K562 (cell line): ENCODE results near the gene TRPC3. TPM values are rescaled to one million over a fixed set of nuclear protein-coding genes. Genes with fewer than 3 reads are reported as not detected.
A peak's percentile ranks its signal among the peaks of the same experiment; 100 is the strongest.

Source experiments
- ATAC-seq: fragments of 200-7000 bp; cut with Tn5 transposase; 3 replicates; pipeline ENCODE4 v1.9.1; 2020; ENCODE audit warnings: moderate library complexity
- BruUV-seq: library from RNA; stranded (reverse); fragments of 400-500 nt; replicated peaks from 2 replicates; lab custom pipeline; 2021; lab: Mats Ljungman, UMichigan
- CTCF ChIA-PET: fragments of 300-600 bp; formaldehyde crosslinking; extraction: SDS; loops from one replicate; lab custom pipeline; 2021; ENCODE audit warnings: low intra/inter-chr PET ratio; lab: Yijun Ruan, JAX
- POLR2A ChIA-PET: fragments of 300-600, 350-650 bp; sonication (Branson Sonifier 250); formaldehyde crosslinking; extraction: SDS; loops from one replicate; lab custom pipeline; 2021; ENCODE audit warnings: antibody characterized with exemption, inconsistent platforms; lab: Yijun Ruan, JAX
- DNase-seq, 4 experiments: peaks; one replicate each; pipeline versions ENCODE4 v3.0.0 to v3.0.0-alpha.2; 2011 to 2018; ENCODE audit warnings: low spot score in 3 of 4, mixed read lengths in 3 of 4; ENCODE audit errors: extremely low read depth in 1 of 4
- FAIRE-seq: peaks from 2 replicates; lab custom pipeline; 2011; peaks lifted over from hg19 to GRCh38; lab: Jason Lieb, UNC
- H2AFZ ChIP-seq: 2 replicates; pipeline ENCODE4 v1.6.0; 2011; ENCODE audit warnings: low read depth, low read length, control low read depth, inconsistent platforms
- H3K27ac ChIP-seq: fragments of 200-600 bp; 3 replicates; pipeline ENCODE4 v1.8.0; 2011; ENCODE audit warnings: low read depth, mild to moderate bottlenecking, control low read depth, inconsistent platforms, low read length, moderate library complexity, mixed read lengths; ENCODE audit errors: extremely low read depth
- H3K27me3 ChIP-seq, 2 experiments: fragments of 300-600 bp in 1 of 2; 2 replicates in 1 of 2; 3 replicates in 1 of 2; pipeline versions ENCODE4 v1.6.0 to v1.8.0; 2011; ENCODE audit warnings: inconsistent platforms in 2 of 2, low read length in 2 of 2, mild to moderate bottlenecking in 1 of 2, mixed read lengths in 1 of 2, moderate library complexity in 1 of 2; ENCODE audit not compliant: control insufficient read depth in 2 of 2, insufficient read depth in 2 of 2
- H3K36me3 ChIP-seq: fragments of 300-600 bp; 3 replicates; pipeline ENCODE4 v1.8.0; 2011; ENCODE audit warnings: mild to moderate bottlenecking, low read length, inconsistent platforms; ENCODE audit not compliant: control insufficient read depth, insufficient read depth
- H3K4me1 ChIP-seq, 2 experiments: fragments of 200-600 bp in 1 of 2; replicated peaks in 1 of 2; 2 replicates in 1 of 2; 3 replicates in 1 of 2; pipeline versions ENCODE4 v1.5.1 to v1.8.0; 2011; ENCODE audit warnings: inconsistent platforms in 2 of 2, low read length in 2 of 2, mild to moderate bottlenecking in 1 of 2, mixed read lengths in 1 of 2, moderate library complexity in 1 of 2; ENCODE audit not compliant: control insufficient read depth in 2 of 2, insufficient read depth in 2 of 2
- H3K4me2 ChIP-seq: 2 replicates; pipeline ENCODE4 v1.6.1; 2011; ENCODE audit warnings: low read length, control low read depth, inconsistent platforms, mixed read lengths; ENCODE audit not compliant: insufficient read depth
- H3K4me3 ChIP-seq: fragments of 200-600 bp; sonication (generic), shearing (Covaris generic); 2 replicates; pipeline ENCODE4 v1.5.1; 2016; ENCODE audit warnings: control low read depth, inconsistent platforms
- H3K79me2 ChIP-seq: fragments of 200-600 bp; 3 replicates; pipeline ENCODE4 v1.8.0; 2011; ENCODE audit warnings: low read length, inconsistent platforms; ENCODE audit not compliant: control insufficient read depth, insufficient read depth
- H3K9ac ChIP-seq, 2 experiments: 2 replicates each; pipeline versions ENCODE4 v1.6.0 to v1.6.1; 2011; ENCODE audit warnings: low read depth in 2 of 2, low read length in 2 of 2, control low read depth in 1 of 2, inconsistent platforms in 1 of 2, mild to moderate bottlenecking in 1 of 2, mixed read lengths in 1 of 2; ENCODE audit not compliant: insufficient read depth in 1 of 2
- H3K9me1 ChIP-seq: one replicate; pipeline ENCODE4 v1.6.0; 2011; ENCODE audit warnings: inconsistent platforms, mild to moderate bottlenecking, low read length, moderate library complexity; ENCODE audit not compliant: control insufficient read depth, insufficient read depth
- H3K9me3 ChIP-seq: replicated peaks from 2 replicates; pipeline ENCODE4 v1.5.1; 2011; ENCODE audit warnings: low read depth, low read length, inconsistent platforms; ENCODE audit not compliant: control insufficient read depth, insufficient read depth
- H4K20me1 ChIP-seq: replicated peaks from 2 replicates; pipeline ENCODE4 v1.6.1; 2011; ENCODE audit warnings: low read length, inconsistent platforms, mixed read lengths; ENCODE audit not compliant: control insufficient read depth, insufficient read depth
- KDM1A ChIP-seq, 2 experiments: fragments of 450-650 bp; IDR thresholded peaks; 2 replicates each; pipeline ENCODE4 v1.6.1; 2016; ENCODE audit warnings: mild to moderate bottlenecking in 2 of 2
- KDM5B ChIP-seq: fragments of 200-600 bp; sonication (generic); IDR thresholded peaks from 2 replicates; pipeline ENCODE4 v1.6.1; 2012; ENCODE audit warnings: low read depth, mild to moderate bottlenecking, moderate library complexity, low read length, control low read depth, inconsistent platforms; ENCODE audit not compliant: insufficient replicate concordance
- LEF1 ChIP-seq: fragments of 450-650 bp; IDR thresholded peaks from 2 replicates; pipeline ENCODE4 v1.6.1; 2016; ENCODE audit warnings: mild to moderate bottlenecking
- RAD21 ChIP-seq, 2 experiments: fragments of 250-450 bp in 1 of 2; fragments of 450-650 bp in 1 of 2; sonication (Bioruptor Pico) in 1 of 2; formaldehyde crosslinking in 1 of 2; IDR thresholded peaks in 1 of 2; conservative IDR thresholded peaks in 1 of 2; 2 replicates each; pipeline versions ENCODE4 v1.4.0 to v1.8.0; 2020 to 2022; ENCODE audit warnings: mild to moderate bottlenecking in 2 of 2, moderate library complexity in 1 of 2
- TEAD1 ChIP-seq, 2 experiments: fragments of 450-650 bp in 1 of 2; sonication (generic) in 1 of 2; formaldehyde crosslinking; IDR thresholded peaks; 2 replicates each; pipeline versions ENCODE4 v1.4.0 to v1.8.0; 2020 to 2022; ENCODE audit warnings: mild to moderate bottlenecking in 2 of 2, missing genetic modification reagents in 1 of 2
- THRAP3 ChIP-seq: fragments of 450-650 bp; IDR thresholded peaks from 2 replicates; pipeline ENCODE4 v1.6.1; 2016; ENCODE audit warnings: mild to moderate bottlenecking, inconsistent platforms, borderline replicate concordance
- WGBS: fragments of 100-300 bp; shearing (Covaris generic); methylation state at CpG from one replicate; pipeline ENCODE4 v1.1.6; 2016; ENCODE audit warnings: low coverage, mixed read lengths; ENCODE audit not compliant: insufficient coverage; ENCODE audit errors: missing lambda C conversion rate; 5-methylcytosine and 5-hydroxymethylcytosine counted together
- in situ Hi-C: fragments of 300-500 bp; cut with MboI; formaldehyde crosslinking; loops from 4 replicates; pipeline ENCODE4 v1.15.0; 2018; ENCODE audit warnings: inconsistent platforms, mixed read lengths
- intact Hi-C: fragments of 100-400 bp; cut with micrococcal nuclease; formaldehyde crosslinking; loops from 2 replicates; pipeline ENCODE4 v1.14.2; 2022
- polyA plus RNA-seq, 8 experiments: library from polyadenylated mRNA; depleted of rRNA in 4 of 8; stranded (reverse) in 5 of 8; unstranded in 3 of 8; fragments of >200 nt; fragmentation: Nextera tagmentation in 2 of 8; fragmentation: Illumina TruSeq in 1 of 8; extraction: Ambion mirVana in 2 of 8; extraction: Trizol in 1 of 8; gene quantifications; 2 replicates each; pipeline versions ENCODE4 v1.2.1 to v1.2.3, GENCODE V29; 2011 to 2014; ENCODE audit warnings: inconsistent platforms in 1 of 8, missing spikeins in 1 of 8
- total RNA-seq, 7 experiments: library from RNA; depleted of rRNA in 6 of 7; stranded (reverse); fragments of >200 nt in 6 of 7; fragmentation: Illumina TruSeq in 2 of 7; extraction: Trizol in 2 of 7; gene quantifications; 2 replicates each; pipeline versions ENCODE4 v1.2.1 to v1.2.3, GENCODE V29; 2011 to 2021; ENCODE audit warnings: low replicate concordance in 1 of 7
- TF ChIP-seq, protein P1 (sequence below): sonication (generic); formaldehyde crosslinking; IDR thresholded peaks from 2 replicates; pipeline ENCODE4 v1.4.0; 2020; ENCODE audit warnings: mild to moderate bottlenecking, missing genetic modification reagents
- TF ChIP-seq, protein P2 (sequence below): fragments of 450-650 bp; IDR thresholded peaks from 2 replicates; pipeline ENCODE4 v1.6.1; 2016
- TF ChIP-seq, protein P3 (sequence below): fragments of 450-650 bp; formaldehyde crosslinking; IDR thresholded peaks from 2 replicates; pipeline ENCODE4 v1.4.0; 2020; ENCODE audit warnings: mild to moderate bottlenecking, moderate library complexity
- TF ChIP-seq, protein P4 (sequence below), 2 experiments: IDR thresholded peaks; 2 replicates each; pipeline ENCODE4 v1.6.1; 2011; ENCODE audit warnings: borderline replicate concordance in 1 of 2, control low read depth in 1 of 2, low read depth in 1 of 2, low read length in 1 of 2, mild to moderate bottlenecking in 1 of 2, mixed read lengths in 1 of 2, moderate library complexity in 1 of 2; ENCODE audit not compliant: insufficient read depth in 1 of 2, insufficient read length in 1 of 2, poor library complexity in 1 of 2, severe bottlenecking in 1 of 2; ENCODE audit errors: extremely low read depth in 1 of 2
- TF ChIP-seq, protein P5 (sequence below): fragments of 450-650 bp; IDR thresholded peaks from 2 replicates; pipeline ENCODE4 v1.6.1; 2018; ENCODE audit warnings: mild to moderate bottlenecking, low read depth; ENCODE audit not compliant: partially characterized antibody

Gene TRPC3
- total and polyA plus RNA-seq, 9 of the 15 experiments (the other 6 are each of a cell fraction or from before 2014, with no cell fraction given): 0.01 to 0.27 (median 0.11) TPM

- no peak for DNase-seq
- Histone ChIP-seq H4K20me1 (no peaks in the 10 kb centered on the region), H3K27me3 (no peaks in the 10 kb centered on the region), H2AFZ (no peak overlapping the region), H3K9me1 (no peaks in the 10 kb centered on the region), H3K27ac (no peak overlapping the region), H3K9ac (no peak overlapping the region), H3K4me2 (no peak overlapping the region), H3K9me3 (no peaks in the 10 kb centered on the region; the same call in 1 of the 2 replicates), H3K36me3 (no peaks in the 10 kb centered on the region), H3K79me2 (no peaks in the 10 kb centered on the region), H3K4me1 (no peaks in the 10 kb centered on the region; a peak in 2 of 5 replicates), H3K4me3 (no peak overlapping the region)
- no TSS peak for BruUV-seq
- CTCF ChIA-PET: no interaction called here
- intact Hi-C loops: no loop called here
- POLR2A ChIA-PET: no interaction called here
- in situ Hi-C loops: no loop called here
- FAIRE-seq: no peak
- WGBS: 35% methylated on average over 3 of the region's 4 CpGs
- ATAC-seq: peak; percentile 57
- TF ChIP-seq KDM5B (no peak), KDM1A (IDR thresholded peaks at IDR 0.05) (no peak), TEAD1 (CRISPR knock-in tag; IDR thresholded peaks at IDR 0.05) (no peak), RAD21 (CRISPR knock-in tag; conservative IDR thresholded peaks at IDR 0.05 in 1 of 2, IDR thresholded peaks at IDR 0.05 in 1 of 2) (peak in 1 of 2 experiments; percentile 25; a peak in 1 of 4 replicates), LEF1 (no peak), THRAP3 (no peak)
- TF ChIP-seq, protein P1, sequence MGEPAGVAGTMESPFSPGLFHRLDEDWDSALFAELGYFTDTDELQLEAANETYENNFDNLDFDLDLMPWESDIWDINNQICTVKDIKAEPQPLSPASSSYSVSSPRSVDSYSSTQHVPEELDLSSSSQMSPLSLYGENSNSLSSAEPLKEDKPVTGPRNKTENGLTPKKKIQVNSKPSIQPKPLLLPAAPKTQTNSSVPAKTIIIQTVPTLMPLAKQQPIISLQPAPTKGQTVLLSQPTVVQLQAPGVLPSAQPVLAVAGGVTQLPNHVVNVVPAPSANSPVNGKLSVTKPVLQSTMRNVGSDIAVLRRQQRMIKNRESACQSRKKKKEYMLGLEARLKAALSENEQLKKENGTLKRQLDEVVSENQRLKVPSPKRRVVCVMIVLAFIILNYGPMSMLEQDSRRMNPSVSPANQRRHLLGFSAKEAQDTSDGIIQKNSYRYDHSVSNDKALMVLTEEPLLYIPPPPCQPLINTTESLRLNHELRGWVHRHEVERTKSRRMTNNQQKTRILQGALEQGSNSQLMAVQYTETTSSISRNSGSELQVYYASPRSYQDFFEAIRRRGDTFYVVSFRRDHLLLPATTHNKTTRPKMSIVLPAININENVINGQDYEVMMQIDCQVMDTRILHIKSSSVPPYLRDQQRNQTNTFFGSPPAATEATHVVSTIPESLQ (CRISPR knock-in tag): no peak
- TF ChIP-seq, protein P2, sequence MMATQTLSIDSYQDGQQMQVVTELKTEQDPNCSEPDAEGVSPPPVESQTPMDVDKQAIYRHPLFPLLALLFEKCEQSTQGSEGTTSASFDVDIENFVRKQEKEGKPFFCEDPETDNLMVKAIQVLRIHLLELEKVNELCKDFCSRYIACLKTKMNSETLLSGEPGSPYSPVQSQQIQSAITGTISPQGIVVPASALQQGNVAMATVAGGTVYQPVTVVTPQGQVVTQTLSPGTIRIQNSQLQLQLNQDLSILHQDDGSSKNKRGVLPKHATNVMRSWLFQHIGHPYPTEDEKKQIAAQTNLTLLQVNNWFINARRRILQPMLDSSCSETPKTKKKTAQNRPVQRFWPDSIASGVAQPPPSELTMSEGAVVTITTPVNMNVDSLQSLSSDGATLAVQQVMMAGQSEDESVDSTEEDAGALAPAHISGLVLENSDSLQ: no peak
- TF ChIP-seq, protein P3, sequence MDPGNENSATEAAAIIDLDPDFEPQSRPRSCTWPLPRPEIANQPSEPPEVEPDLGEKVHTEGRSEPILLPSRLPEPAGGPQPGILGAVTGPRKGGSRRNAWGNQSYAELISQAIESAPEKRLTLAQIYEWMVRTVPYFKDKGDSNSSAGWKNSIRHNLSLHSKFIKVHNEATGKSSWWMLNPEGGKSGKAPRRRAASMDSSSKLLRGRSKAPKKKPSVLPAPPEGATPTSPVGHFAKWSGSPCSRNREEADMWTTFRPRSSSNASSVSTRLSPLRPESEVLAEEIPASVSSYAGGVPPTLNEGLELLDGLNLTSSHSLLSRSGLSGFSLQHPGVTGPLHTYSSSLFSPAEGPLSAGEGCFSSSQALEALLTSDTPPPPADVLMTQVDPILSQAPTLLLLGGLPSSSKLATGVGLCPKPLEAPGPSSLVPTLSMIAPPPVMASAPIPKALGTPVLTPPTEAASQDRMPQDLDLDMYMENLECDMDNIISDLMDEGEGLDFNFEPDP: no peak
- TF ChIP-seq, protein P4, sequence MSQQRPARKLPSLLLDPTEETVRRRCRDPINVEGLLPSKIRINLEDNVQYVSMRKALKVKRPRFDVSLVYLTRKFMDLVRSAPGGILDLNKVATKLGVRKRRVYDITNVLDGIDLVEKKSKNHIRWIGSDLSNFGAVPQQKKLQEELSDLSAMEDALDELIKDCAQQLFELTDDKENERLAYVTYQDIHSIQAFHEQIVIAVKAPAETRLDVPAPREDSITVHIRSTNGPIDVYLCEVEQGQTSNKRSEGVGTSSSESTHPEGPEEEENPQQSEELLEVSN (IDR thresholded peaks at IDR 0.05; ENCODE audit: borderline replicate concordance in 1 of 2, extremely low read depth in 1 of 2, insufficient read depth in 1 of 2, insufficient read length in 1 of 2, low read depth in 1 of 2, low read length in 1 of 2, poor library complexity in 1 of 2, severe bottlenecking in 1 of 2): peak in 1 of 2 experiments; percentile 54
- TF ChIP-seq, protein P5, sequence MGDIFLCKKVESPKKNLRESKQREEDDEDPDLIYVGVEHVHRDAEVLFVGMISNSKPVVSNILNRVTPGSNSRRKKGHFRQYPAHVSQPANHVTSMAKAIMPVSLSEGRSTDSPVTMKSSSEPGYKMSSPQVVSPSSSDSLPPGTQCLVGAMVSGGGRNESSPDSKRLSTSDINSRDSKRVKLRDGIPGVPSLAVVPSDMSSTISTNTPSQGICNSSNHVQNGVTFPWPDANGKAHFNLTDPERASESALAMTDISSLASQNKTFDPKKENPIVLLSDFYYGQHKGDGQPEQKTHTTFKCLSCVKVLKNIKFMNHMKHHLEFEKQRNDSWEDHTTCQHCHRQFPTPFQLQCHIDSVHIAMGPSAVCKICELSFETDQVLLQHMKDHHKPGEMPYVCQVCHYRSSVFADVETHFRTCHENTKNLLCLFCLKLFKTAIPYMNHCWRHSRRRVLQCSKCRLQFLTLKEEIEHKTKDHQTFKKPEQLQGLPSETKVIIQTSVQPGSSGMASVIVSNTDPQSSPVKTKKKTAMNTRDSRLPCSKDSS: no peak
Observed at GRCh38 chr4:121998024-121998423, 46.2 kb upstream of the TRPC3 start.
